GM12873 (cell line): ENCODE data around the gene HOMER1.

Experiments used
- CTCF ChIP-seq: IDR thresholded peaks from 2 replicates; pipeline ENCODE4 v1.5.1; 2012; ENCODE audit warnings: low read depth, mild to moderate bottlenecking, moderate library complexity, low read length, control low read depth; ENCODE audit not compliant: insufficient read depth; ENCODE audit errors: missing control alignments

The HOMER1 gene

GRCh38 chr5:79547982-79548381 lies 34.0 kb upstream of the HOMER1 start:
- TF ChIP-seq CTCF: no peak

GRCh38 chr5:79547429-79547822 lies 33.5 kb upstream of the HOMER1 start:
- no peak for TF ChIP-seq CTCF

GRCh38 chr5:79546782-79547428 lies 33.0 kb upstream of the HOMER1 start:
- TF ChIP-seq CTCF: no peak

GRCh38 chr5:79544131-79544530 lies 30.2 kb upstream of the HOMER1 start:
- TF ChIP-seq CTCF: no peak

- TF ChIP-seq CTCF: no peak
Measured at GRCh38 chr5:79540939-79541338, 27.0 kb upstream of the HOMER1 start.

- TF ChIP-seq CTCF: no peak
Measured at GRCh38 chr5:79536193-79536906, 22.4 kb upstream of the HOMER1 start.

GRCh38 chr5:79535477-79536192 lies 21.7 kb upstream of the HOMER1 start:
- no peak for TF ChIP-seq CTCF
